GM19395 (cell line): ENCODE data around the gene SLC30A1.
"Not testable (repeated sequence)": the region's sequence is repeated elsewhere in the genome, so short reads cannot be mapped to it uniquely, and the experiment has no call there.

Source experiments
- ATAC-seq: cut with Tn5 transposase; IDR thresholded peaks from one replicate; pipeline ENCODE4 v1.9.1; 2021; ENCODE audit warnings: mild to moderate bottlenecking, moderate library complexity; ENCODE audit not compliant: unreplicated experiment

SLC30A1 gene

GRCh38 chr1:211586538-211586937, 7.6 kb upstream of the SLC30A1 start:
- ATAC-seq, result no peak

GRCh38 chr1:211583011-211583992, 4.3 kb upstream of the SLC30A1 start:
- ATAC-seq, result no peak

- ATAC-seq, result no peak
Observed at GRCh38 chr1:211581526-211581925, 2.6 kb upstream of the SLC30A1 start.

- no peak for ATAC-seq
Observed at GRCh38 chr1:211580303-211580687, 1.3 kb upstream of the SLC30A1 start.

- peak; percentile 44 for ATAC-seq
Observed at GRCh38 chr1:211579440-211580302, 710 bp upstream of the SLC30A1 start.

GRCh38 chr1:211577819-211578639, 932 bp downstream of the SLC30A1 start:
- ATAC-seq, result peak; percentile 45

- ATAC-seq, result no peak
Observed at GRCh38 chr1:211577277-211577818, 1.6 kb downstream of the SLC30A1 start.

- no peak for ATAC-seq
Observed at GRCh38 chr1:211576717-211577116, 2.2 kb downstream of the SLC30A1 start.

GRCh38 chr1:211574705-211575104, 4.3 kb downstream of the SLC30A1 start:
- no peak for ATAC-seq

- no peak for ATAC-seq
Observed at GRCh38 chr1:211571998-211572397, 7.0 kb downstream of the SLC30A1 start.

GRCh38 chr1:211570378-211570777, 8.6 kb downstream of the SLC30A1 start:
- ATAC-seq, result not testable (repeated sequence)

GRCh38 chr1:211566431-211567025, 12.4 kb downstream of the SLC30A1 start:
- ATAC-seq, result peak; percentile 90

- ATAC-seq, result no peak
Observed at GRCh38 chr1:211564084-211564483, 14.9 kb downstream of the SLC30A1 start.

GRCh38 chr1:211559222-211560010, 19.5 kb downstream of the SLC30A1 start:
- ATAC-seq, result no peak

GRCh38 chr1:211557894-211558625, 20.9 kb downstream of the SLC30A1 start:
- no peak for ATAC-seq

GRCh38 chr1:211553549-211553948, 25.4 kb downstream of the SLC30A1 start:
- no peak for ATAC-seq

GRCh38 chr1:211551638-211552460, 27.1 kb downstream of the SLC30A1 start:
- ATAC-seq, result no peak
